ENCODE measurements around the gene LAMB4.

LAMB4 gene

DNA sequence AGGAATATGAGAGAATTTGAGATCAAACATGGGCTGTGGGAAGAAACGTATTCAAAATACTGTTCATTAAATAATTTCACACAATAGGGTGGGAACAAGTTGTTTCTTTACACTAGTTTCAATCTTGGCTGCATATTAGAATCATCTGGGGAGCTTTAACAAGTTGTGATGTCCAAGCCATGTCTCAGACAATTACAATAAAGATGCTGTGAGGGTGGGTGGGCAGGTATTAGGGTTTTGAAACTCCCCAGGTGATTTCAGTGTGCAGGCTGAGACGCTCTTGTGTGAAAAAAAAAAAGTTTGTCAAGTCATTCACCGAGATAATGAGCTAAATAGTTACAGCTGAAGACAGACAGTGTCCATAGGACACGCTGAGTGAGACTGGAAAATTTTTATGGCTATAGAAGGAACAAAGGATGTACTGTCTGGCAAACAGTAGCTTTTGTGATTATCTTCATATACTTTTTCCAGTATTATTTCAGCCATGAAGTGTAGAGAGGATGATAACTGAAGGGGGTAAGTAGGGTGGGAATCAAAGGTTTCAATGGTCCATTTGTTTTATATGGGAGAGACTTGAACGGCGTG, 12.6 kb upstream of the LAMB4 start:
- no peak for DNase-seq

DNA sequence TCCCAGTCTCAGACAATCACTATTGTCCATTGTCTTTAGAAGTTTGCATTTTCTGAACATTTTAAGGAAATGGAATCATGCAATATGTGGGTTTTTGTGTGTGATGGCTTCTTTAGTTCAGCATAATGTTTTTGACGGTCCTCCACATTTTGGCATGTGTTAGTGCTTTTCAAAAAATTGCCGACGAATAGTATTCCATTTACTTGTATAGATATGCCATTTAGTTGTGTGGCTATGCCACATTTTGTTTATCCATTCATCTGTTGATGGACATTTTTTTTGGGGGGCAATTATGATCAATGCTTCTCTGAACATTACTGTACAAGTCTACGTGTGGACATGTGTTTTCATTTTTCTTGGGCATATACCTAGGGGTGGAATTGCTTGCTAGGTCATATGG, 12.0 kb upstream of the LAMB4 start:
- DNase-seq = no peak

DNA sequence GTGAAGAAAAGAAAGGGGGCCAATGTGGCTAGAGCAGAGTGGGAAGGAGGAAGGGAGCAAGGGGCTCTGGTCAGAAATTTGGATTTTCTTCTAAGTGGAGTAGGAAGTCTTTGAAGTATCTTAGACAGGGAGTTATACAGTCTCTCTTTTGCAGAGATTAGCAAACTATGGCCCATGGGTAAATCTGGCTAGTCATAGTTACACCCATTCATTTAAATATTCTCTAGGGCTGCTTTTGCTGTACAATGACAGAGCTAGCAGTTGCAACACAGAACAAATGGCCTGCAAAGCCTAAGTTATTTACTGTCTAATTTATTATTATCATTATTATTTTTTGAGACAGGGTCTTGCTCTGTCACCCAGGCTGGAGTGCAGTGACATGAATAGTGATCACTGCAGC, 10.5 kb upstream of the LAMB4 start:
- no peak for DNase-seq

DNA sequence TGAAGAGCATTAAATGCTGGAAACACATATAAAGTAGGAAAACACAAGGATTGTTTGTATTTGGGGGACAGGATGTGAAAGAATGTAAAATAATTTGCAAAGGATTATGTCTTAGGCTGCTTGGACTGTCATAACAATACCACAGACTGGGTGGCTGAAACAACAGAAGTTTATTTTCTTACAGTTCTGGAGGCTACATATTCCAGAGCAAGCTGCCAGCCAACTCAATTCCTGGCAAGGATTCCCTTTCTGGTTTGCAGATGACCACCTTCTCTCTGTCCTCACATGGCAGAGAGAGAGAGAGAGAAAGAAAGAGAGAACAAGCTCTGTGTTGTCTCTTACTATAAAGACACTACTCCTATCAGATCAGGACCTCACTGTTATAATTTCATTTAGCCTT, 8.8 kb upstream of the LAMB4 start:
- DNase-seq = no peak

DNA sequence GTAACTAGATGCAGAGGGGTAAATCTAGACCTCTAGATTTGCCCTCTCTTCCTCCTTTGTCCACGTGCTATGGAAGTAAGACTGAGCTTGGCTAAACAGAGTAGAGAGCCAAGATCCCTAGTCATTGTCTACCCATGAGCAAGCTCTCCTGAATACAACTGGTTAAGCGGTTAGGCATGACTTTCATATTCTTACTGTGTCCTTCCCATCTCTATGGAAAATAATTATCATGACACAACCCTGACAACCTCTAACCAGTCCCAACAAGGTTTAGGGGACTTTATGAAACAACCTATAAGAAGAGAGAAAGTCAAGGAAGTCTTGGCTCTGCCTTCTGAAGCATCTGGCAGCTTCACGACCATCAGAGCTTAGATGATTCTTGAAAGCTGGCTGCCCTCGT, 7.8 kb upstream of the LAMB4 start:
- DNase-seq = no peak

DNA sequence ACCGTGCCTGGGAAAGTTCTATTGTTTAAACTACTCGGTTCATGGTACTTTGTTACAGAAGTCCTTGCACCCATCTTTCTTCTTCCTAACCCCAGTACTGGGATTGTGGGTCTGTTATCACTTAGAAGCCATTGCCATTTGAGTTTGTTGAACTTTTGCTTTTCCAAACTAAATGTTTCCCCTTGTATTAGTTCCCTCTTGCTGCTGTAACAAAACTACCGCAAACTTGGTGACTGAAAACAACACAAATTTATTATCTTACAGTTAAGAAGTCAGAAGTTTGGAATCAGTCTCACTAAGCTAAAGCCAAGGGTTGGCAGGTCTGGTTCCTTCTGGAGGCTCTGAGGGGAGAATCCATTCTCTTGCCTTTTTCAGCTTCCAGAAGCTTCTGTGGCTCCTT, 6.9 kb upstream of the LAMB4 start:
- no peak for DNase-seq

DNA sequence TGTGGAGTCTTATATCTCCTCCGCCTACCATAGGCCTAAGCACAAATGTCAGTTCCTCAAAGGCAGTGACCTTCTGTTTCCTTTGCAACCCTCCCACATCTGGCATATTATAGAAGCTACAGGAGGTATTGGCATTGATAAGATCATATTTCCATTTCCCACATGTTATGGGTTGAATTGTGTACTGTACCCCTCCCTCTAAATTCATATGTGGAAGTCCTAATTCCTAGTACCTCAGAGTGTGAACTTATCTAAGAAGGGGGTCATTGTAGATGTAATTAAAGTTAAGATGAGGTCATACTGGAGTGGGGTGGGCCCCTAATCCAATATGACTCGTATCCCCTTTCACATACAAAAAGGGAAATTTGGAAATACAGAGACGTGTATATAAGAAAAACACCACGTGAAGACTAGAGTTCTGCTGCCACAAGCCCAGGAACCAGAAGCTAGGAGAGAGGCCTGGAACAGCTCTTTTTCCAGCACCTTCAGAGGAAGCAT, 6.1 kb upstream of the LAMB4 start:
- DNase-seq = no peak

DNA sequence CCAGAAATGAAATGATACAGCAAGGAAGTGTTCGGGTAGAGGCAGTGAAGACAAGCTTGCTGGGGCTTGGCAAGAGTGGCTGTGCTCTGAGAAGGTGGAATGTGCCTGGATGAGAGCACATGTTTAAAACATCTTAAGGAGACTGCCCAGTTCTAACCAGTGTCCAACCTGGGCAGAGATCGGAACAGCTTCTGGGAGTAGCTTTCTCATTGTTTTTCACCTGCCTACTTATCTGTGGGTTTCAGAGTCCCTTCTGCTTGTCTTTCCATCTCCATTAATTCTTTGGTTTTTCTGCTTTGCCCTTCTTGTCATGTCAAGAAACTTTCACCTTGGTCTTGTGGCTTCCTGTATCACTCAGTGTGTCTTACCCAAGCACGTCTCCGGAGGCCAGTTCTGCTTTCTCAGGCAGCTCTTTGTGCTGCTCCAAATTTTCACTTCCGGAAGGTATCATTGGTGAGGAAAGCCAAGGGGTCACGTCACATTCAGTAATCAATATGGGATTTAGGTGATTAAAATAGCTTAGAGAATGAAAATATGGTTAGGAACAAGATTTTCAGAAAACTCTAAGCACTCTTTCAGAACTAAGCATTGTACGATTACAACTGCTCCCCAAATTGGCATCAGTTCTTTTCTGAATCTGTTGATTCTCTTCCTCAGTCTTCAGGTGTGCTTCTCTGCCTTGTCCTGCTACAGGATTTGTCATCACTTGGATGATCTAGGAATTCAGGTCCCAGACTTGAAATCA, 5.5 kb upstream of the LAMB4 start:
- no peak for DNase-seq

DNA sequence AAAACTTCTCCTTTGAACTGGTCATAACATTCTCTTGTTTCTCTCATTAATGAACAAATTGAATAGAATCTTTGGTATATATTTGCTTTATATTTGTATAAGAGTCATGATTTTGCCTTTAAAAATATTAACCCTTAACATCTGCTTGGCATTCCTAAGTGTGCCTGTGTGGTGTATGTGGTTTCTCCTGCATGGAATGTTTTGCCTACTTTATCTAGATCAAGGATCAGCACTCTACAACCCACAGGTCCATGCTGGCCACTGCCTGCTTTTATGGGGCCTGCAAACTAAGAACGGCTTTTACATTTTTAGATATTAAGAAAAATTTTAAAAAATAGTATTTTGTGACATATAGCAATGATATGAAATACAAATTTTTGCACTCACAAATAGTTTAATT, 4.3 kb upstream of the LAMB4 start:
- DNase-seq = no peak

DNA sequence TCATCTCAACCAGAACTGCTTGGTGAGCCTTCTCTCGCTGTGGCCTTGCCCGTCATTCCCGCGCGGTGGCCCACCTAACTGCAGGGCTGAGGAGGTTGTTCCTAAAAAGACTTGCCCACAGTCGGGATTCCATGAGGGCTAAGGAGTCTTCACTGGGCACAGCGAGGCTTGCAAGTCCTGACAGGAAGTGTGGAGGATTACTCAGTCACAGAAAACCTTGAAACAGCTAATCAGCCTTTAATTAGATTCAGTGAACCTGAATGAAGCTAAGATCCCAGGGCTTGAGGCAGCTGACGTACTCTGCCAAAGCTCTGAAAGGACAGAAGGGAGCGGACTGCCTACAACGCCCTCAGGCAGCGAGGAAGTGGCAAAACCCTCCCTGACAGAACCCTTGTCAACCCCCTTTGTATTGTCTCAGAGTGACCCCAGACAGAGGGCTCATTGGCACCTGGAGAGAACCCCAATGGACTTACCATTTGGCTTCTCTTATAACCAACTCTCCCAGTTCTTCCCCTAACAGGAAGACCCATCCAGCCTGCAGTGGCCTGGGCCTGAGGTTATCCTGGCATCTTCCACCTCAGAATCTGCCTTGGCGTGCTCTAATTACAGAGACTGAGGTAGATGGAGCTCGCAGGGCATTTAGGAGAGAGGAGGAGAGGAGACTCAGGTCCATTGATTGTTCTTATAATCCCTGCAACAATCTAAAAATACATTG, 2.5 kb upstream of the LAMB4 start:
- no peak for DNase-seq

DNA sequence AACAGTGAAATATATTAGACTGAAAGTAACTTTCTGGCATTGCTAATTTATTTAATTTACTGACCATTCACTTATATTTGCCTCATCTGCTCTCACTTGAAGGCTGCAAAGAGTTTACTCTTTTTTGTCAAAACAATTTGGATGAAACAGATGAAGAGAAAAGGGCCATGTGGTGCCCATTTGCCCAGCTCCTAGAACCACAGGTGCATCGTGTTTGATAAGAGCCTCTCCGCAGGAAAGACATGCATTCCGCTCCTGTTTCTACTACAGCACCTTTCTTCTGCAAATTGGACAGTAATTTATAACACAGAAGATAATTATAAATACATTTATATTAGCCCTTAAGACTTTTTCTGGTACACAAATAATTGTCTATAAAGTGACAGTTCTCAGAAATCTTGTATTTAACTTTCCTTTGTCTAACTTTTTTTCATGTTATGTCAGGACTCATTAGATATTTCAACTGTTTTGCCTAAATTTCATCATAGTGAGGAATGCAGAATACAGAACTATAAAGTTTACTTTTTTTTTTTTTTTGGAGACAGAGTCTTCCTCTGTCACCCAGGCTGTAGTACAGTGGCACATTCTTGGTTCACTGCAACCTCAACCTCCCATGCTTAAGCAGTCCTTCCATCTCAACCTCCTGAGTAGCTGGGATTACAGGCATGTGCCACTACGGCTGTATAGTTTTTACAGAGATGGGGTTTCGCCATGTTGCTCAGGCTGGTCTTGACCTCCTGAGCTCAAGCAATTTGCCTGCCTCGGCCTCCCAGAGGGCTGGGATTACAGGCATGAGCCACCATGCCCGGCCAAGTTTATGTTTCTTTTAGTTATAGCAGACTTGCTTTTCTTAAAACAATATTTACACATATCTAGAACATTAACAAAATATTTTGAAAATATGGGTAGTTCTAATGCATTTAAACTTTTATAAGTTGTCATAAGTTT, 869 bp downstream of the LAMB4 start:
- DNase-seq = no peak

DNA sequence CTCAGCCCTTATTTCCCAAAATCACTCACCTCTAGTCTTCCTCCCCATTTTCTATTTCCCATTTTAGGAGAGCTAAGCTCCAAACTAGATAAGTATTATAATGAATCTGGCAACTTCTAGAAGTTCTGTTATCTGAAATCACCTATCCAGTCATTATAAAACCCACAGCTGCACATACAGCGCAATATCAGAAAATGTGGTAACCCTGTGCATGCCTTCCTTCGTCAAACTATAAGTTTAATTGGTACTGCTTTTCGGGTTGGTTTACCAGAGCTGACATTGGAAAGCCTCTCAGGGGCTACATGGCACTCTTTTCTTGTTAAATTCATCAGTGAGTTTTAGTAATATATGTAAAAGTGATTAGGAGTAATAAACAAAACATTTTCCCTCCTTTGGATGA, 1.6 kb downstream of the LAMB4 start:
- no peak for DNase-seq

DNA sequence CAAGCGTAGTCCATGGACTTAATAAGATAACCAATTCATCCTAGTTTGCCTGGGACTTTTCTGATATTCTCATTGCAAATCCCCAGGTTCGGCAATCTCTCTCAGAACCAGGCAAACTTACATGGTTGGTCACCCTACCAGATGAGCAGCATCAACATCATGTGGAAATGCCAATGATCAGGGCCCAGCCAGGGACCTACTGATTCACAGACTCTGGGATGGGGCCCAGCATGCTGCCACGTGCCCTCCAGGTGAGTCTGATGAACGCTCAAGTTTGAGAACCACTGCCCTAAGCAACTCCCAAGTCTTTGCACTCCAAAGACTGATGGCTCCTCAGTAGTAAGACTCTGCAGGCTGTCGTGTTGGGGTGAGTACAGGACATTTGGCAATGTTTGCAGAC, 2.7 kb downstream of the LAMB4 start:
- no peak for DNase-seq

DNA sequence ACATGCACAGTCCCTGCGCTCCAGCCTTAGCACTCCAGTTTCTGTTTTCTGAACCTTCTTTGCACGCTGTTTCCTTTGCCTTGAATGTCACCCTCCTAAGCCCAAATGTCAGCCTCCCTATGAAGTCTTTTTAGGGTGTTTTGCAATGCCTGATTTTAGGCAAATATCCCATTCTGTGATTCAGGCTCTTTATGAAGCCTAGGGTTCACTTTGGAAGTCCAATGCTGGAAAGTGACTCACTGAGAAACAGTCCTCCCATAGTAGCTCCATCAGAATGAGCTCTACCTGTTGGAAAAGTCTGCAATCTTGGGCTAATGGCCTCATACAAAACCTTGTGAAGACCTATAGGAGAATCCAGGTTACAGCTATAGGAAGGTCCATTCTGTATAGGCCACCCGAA, 5.3 kb downstream of the LAMB4 start:
- DNase-seq = no peak

DNA sequence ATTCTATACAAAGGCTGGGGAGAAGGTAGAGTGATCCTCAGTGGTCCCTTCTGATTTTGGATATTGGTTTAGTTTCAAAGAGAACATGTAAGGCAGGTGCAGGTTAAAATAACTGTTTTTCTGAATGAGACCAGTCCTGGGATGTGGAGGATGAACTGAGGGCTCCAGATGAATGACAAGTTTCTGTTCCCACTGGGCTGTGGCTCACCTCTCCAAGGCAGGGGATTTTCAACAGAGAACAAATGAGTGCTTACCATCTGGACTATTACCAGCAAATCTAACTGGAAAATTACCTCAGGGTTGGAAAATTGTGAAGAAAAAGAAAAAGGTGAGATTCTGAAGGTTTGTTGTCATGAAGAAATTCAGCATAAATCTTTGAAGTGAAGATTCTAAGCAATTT, 8.0 kb downstream of the LAMB4 start:
- DNase-seq = no peak

DNA sequence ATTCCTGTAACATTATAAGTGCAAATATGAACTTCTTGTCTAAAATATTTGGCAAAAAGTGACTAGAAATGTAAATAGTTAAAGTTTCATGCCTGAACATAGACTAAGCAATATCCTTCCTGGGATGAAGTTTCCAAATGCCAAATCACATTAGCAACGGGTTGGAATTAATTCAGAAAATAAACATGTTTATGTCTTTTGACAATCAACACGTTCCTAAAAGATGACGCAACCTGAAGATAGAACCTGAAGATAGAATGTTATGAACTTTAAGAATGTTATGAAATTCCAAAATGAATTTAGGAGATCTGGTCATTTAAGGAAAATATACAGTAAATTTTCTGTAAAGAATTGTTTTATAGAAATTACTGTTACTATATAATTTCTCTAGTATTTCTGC, 9.2 kb downstream of the LAMB4 start:
- DNase-seq = no peak

DNA sequence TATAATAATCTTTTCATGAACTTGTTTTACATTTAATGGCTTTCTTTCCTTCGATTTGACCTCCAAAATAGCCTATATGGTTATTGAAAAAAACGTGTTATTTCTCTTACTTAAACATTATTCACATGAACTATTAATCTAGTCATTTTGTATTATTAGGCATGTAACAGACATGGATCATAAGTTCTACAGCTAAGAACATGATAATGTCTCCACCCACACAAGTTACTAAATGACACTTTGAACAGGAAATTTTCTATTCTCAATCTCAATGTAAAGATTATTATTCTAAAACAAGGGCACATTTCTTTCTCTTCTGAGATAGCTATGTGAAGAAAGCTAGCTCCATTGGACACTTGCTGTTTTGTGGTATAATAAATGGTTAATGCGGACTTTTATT, 10.0 kb downstream of the LAMB4 start:
- DNase-seq = no peak

DNA sequence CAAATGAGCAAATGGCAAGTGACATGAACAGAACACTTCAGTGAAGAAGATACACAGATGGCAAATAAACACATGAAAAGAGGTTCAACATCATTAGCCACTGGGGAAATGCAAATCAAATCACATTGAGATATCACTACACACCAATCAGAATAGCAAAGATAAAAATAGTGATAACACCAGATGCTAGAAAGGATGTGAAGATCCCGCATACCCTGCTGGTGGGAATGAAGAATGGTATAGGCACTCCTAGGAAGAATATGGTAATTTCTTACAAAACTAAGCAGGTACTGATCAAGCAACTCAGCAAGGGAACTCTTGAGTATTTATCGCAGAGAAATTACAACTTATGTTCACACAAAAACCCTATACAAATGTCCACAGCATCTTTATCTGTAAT, 11.2 kb downstream of the LAMB4 start:
- no peak for DNase-seq

DNA sequence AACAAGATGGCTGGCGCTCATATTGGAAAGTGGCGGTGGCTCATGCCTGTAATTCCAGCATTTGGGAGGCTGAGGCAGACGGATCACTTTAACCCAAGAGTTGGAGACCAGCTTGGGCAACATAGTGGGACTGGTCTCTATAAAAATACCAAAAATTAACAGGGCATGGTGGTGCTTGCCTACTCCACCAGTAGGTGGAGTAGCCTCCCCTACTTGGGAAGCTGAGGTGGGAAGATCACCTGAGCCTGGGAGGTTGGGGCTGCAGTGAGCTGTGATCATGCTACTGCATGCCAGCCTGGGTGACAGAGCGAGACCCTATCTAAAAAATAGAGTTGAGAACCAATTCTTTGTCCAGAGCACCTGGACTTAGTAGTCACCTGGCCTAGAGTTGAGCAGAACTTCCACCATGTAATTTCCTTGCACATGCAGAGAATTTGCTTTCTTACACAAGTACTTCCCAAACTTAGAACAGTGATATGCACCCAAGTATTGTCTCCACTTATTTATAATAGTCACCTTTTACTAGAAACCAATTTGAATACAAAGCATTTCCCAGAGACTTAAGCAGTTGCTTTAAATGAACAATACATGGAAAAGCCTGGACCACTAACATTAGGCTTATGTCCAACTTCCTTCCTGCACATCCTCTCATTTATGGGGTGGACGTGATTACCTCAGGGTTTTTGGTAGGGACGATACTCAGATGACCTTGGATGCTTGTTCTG, 15.9 kb downstream of the LAMB4 start:
- no peak for DNase-seq

DNA sequence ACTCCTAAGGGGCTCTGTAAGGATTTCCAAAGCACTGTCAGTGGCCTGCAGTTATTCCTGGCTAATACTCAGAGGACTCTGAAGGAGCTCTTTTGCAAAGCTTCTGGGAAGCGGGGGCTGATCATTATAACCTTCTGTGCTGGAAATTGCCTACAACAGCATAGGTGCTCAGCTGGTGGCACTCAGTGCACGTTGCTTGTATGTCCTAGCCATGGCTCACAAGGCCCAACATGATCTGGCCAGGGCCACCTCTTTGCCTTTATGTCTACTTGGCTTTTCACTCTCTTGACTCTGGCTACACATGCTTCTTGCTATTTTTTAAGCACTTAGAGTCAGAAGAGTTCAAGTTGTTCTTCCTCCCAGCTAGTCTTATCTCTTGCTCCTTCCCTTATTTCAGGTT, 17.5 kb downstream of the LAMB4 start:
- no peak for DNase-seq

DNA sequence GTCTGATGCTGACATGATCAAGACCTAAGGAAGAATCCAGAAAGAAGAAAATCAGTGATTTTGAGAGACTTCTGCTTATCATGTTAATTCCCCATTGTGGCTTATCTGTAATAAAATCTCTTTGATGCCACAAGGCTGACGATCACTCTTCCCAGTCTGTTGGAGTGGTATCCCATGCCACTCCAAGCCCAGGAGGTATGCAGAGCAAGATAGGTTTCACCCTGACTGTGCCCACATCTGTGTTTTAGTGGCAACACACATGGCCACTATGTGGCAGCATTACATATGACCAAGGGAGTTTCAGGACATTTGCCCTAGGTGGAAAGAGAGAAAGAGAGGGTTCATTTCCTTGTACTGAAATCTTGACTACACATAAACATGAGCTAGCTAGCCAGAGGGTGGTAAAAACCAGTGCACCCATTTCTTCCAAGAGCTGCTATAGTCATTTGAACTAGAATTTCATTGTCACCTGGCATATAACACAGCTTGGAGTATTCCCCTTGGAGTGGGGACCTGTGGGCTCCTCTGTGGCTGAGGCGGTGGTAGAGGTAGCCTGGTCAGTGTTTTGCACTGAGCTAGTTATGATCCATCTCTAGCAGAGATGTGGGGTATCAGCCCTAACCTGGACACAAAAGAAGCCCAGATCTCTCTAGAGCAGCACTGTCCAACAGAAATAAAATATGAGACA, 20.8 kb downstream of the LAMB4 start:
- no peak for DNase-seq

DNA sequence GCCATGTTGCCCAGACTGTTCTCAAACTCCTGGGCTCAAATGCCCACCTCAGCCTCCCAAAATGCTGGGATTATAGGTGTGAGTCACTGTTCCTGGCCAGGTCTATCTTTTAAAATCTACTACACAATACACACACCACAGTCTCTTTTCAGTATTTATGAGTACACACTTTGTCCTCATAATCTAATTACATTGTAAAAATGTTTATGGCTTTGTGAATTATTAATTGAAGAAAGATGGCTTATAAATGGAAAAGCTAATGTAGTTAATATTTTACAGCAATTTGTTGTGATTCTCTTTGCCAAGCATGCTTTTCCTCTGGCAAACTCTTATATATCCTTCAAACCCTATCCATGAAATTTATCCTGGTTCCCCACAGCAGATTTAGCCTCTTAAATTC, 22.0 kb downstream of the LAMB4 start:
- no peak for DNase-seq

All from activated CD4-positive, CD25-positive, alpha-beta regulatory T cell (primary cell).